HepG2 (cell line): ENCODE data around the gene NUBPL. TPM values are rescaled to one million over a fixed set of nuclear protein-coding genes. Genes with fewer than 3 reads are reported as not detected.

Experiments
- ATAC-seq: fragments of 200-7000 bp; cut with Tn5 transposase; 3 replicates; pipeline ENCODE4 v1.9.1; 2020; ENCODE audit warnings: mild to moderate bottlenecking, moderate library complexity
- BruUV-seq: library from RNA; stranded (reverse); fragments of 400-500 nt; replicated peaks from 2 replicates; lab custom pipeline; 2021; lab: Mats Ljungman, UMichigan
- CTCF ChIA-PET: fragments of 300-600 bp; formaldehyde crosslinking; extraction: SDS; loops from one replicate; lab custom pipeline; 2021; ENCODE audit warnings: low total read pairs, inconsistent platforms, low intra/inter-chr PET ratio; lab: Yijun Ruan, JAX
- POLR2A ChIA-PET: fragments of 350-600 bp; sonication (Branson Sonifier 250); formaldehyde crosslinking; loops from one replicate; lab custom pipeline; 2020; ENCODE audit warnings: antibody characterized with exemption, inconsistent platforms; lab: Yijun Ruan, JAX
- DNase-seq: peaks from one replicate; pipeline ENCODE4 v3.0.0-alpha.2; 2015; ENCODE audit warnings: low spot score
- FAIRE-seq: peaks from 3 replicates; lab custom pipeline; 2011; peaks lifted over from hg19 to GRCh38; lab: Jason Lieb, UNC
- H2AFZ ChIP-seq: one replicate; pipeline ENCODE4 v1.6.1; 2011; ENCODE audit warnings: low read length, inconsistent platforms
- H3K27ac ChIP-seq: fragments of 300-600 bp; 3 replicates; pipeline ENCODE4 v1.8.0; 2011; ENCODE audit warnings: mixed run types, mild to moderate bottlenecking, mixed read lengths, low read length, inconsistent platforms; ENCODE audit not compliant: insufficient read depth; ENCODE audit errors: extremely low read length
- H3K27me3 ChIP-seq, 2 experiments: fragments of 200-600 bp in 1 of 2; 2 replicates in 1 of 2; 3 replicates in 1 of 2; pipeline versions ENCODE4 v1.6.0 to v1.8.0; 2011; ENCODE audit warnings: low read length in 2 of 2, mild to moderate bottlenecking in 2 of 2, moderate library complexity in 2 of 2, inconsistent platforms in 1 of 2; ENCODE audit not compliant: insufficient read depth in 2 of 2, control insufficient read depth in 1 of 2
- H3K36me3 ChIP-seq, 2 experiments: fragments of 200-600 bp in 1 of 2; replicated peaks in 1 of 2; 2 replicates in 1 of 2; 3 replicates in 1 of 2; pipeline versions ENCODE4 v1.5.1 to v1.8.0; 2011; ENCODE audit warnings: low read length in 2 of 2, inconsistent platforms in 1 of 2; ENCODE audit not compliant: insufficient read depth in 2 of 2, control insufficient read depth in 1 of 2
- H3K4me1 ChIP-seq: 2 replicates; pipeline ENCODE4 v1.5.1; 2012; ENCODE audit warnings: low read length, inconsistent platforms; ENCODE audit not compliant: insufficient read depth
- H3K4me2 ChIP-seq: 2 replicates; pipeline ENCODE4 v1.6.0; 2011; ENCODE audit warnings: low read depth, low read length, inconsistent platforms
- H3K4me3 ChIP-seq, 3 experiments: fragments of 200-600 bp in 1 of 3; sonication (generic), shearing (Covaris generic) in 1 of 3; replicated peaks in 1 of 3; 2 replicates each; pipeline ENCODE4 v1.5.1; 2011 to 2016; ENCODE audit warnings: low read length in 3 of 3, inconsistent platforms in 2 of 3, low read depth in 2 of 3, mild to moderate bottlenecking in 2 of 3, control low read depth in 1 of 3, mixed read lengths in 1 of 3; ENCODE audit not compliant: insufficient read depth in 1 of 3
- H3K79me2 ChIP-seq: one replicate; pipeline ENCODE4 v1.6.1; 2011; ENCODE audit warnings: low read length, inconsistent platforms; ENCODE audit not compliant: insufficient read depth
- H3K9ac ChIP-seq: 2 replicates; pipeline ENCODE4 v1.6.0; 2011; ENCODE audit warnings: mild to moderate bottlenecking, low read depth, low read length, inconsistent platforms; ENCODE audit not compliant: insufficient read depth
- H3K9me3 ChIP-seq: 2 replicates; pipeline ENCODE4 v1.5.1; 2012; ENCODE audit warnings: mild to moderate bottlenecking, low read length
- H4K20me1 ChIP-seq: 2 replicates; pipeline ENCODE4 v1.6.0; 2011; ENCODE audit warnings: inconsistent platforms, mild to moderate bottlenecking, low read length, moderate library complexity; ENCODE audit not compliant: insufficient read depth
- ATM ChIP-seq: fragments of 450-650 bp; IDR thresholded peaks from 2 replicates; pipeline ENCODE4 v1.7.1; 2017; ENCODE audit warnings: mild to moderate bottlenecking, borderline replicate concordance
- FUBP1 ChIP-seq: sonication (generic); formaldehyde crosslinking; IDR thresholded peaks from 2 replicates; pipeline ENCODE4 v1.5.1; 2020; ENCODE audit warnings: missing genetic modification reagents, mild to moderate bottlenecking, borderline replicate concordance
- HOXA9 ChIP-seq: sonication (generic); formaldehyde crosslinking; IDR thresholded peaks from 2 replicates; pipeline ENCODE4 v1.8.1; 2022; ENCODE audit warnings: missing genetic modification reagents, mild to moderate bottlenecking, moderate library complexity, borderline replicate concordance
- KDM5A ChIP-seq: fragments of 200-600 bp; sonication (generic); IDR thresholded peaks from 2 replicates; pipeline ENCODE4 v1.7.0; 2018; ENCODE audit warnings: antibody characterized with exemption, mild to moderate bottlenecking, low read length, borderline replicate concordance
- MED8 ChIP-seq: sonication (generic); formaldehyde crosslinking; IDR thresholded peaks from 2 replicates; pipeline ENCODE4 v1.8.1; 2023; ENCODE audit warnings: mild to moderate bottlenecking, missing genetic modification reagents; ENCODE audit not compliant: insufficient replicate concordance
- MTA1 ChIP-seq: sonication (generic); formaldehyde crosslinking; IDR thresholded peaks from 2 replicates; pipeline ENCODE4 v1.4.0; 2020; ENCODE audit warnings: missing genetic modification reagents, mild to moderate bottlenecking, borderline replicate concordance
- RBM39 ChIP-seq: fragments of 200-400 bp; formaldehyde crosslinking; IDR thresholded peaks from one replicate; pipeline ENCODE4 v1.6.1; 2018; ENCODE audit warnings: antibody characterized with exemption, mild to moderate bottlenecking, low read depth, low read length; ENCODE audit not compliant: poor library complexity, severe bottlenecking
- ZBTB25 ChIP-seq: IDR thresholded peaks from 2 replicates; pipeline ENCODE4 v1.6.1; 2018; ENCODE audit warnings: missing genetic modification reagents
- ZFP62 ChIP-seq: sonication (generic); formaldehyde crosslinking; IDR thresholded peaks from 2 replicates; pipeline ENCODE4 v1.4.0; 2020; ENCODE audit warnings: missing genetic modification reagents
- ZNF30 ChIP-seq: sonication (generic); formaldehyde crosslinking; IDR thresholded peaks from 2 replicates; pipeline ENCODE4 v1.5.0; 2020; ENCODE audit warnings: mild to moderate bottlenecking, missing genetic modification reagents
- ZNF614 ChIP-seq: IDR thresholded peaks from 2 replicates; pipeline ENCODE4 v1.6.1; 2018; ENCODE audit warnings: missing biosample characterization, missing genetic modification reagents, inconsistent platforms, borderline replicate concordance
- ZNF615 ChIP-seq: sonication (generic); formaldehyde crosslinking; IDR thresholded peaks from 2 replicates; pipeline ENCODE4 v1.5.0; 2020; ENCODE audit warnings: mild to moderate bottlenecking, missing genetic modification reagents, borderline replicate concordance
- ZNF724P ChIP-seq: sonication (generic); formaldehyde crosslinking; IDR thresholded peaks from 2 replicates; pipeline ENCODE4 v1.8.0; 2022; ENCODE audit warnings: missing genetic modification reagents, borderline replicate concordance
- ZNF879 ChIP-seq: sonication (generic); formaldehyde crosslinking; IDR thresholded peaks from 2 replicates; pipeline ENCODE4 v1.8.1; 2023; ENCODE audit warnings: missing genetic modification reagents
- ZSCAN29 ChIP-seq: sonication (generic); formaldehyde crosslinking; conservative IDR thresholded peaks from 2 replicates; pipeline ENCODE4 v1.4.0; 2020; ENCODE audit warnings: mild to moderate bottlenecking, missing genetic modification reagents
- WGBS: methylation state at CpG from one replicate; pipeline ENCODE4 v1.1.6; 2017; ENCODE audit warnings: low lambda C conversion rate; 5-methylcytosine and 5-hydroxymethylcytosine counted together
- in situ Hi-C: cut with HindIII; loops from 2 replicates; pipeline ENCODE4 v1.10.0; 2017; ENCODE audit warnings: low pct_unique_long_range_greater_than_20kb; ENCODE audit not compliant: extremely low pct_ligation_motif_present
- intact Hi-C: fragments of 100-400 bp; cut with micrococcal nuclease; formaldehyde crosslinking; loops from one replicate; pipeline ENCODE4 v1.10.0; 2022; ENCODE audit not compliant: unreplicated experiment
- polyA plus RNA-seq, 8 experiments: library from polyadenylated mRNA; depleted of rRNA in 3 of 8; stranded (reverse) in 7 of 8; unstranded in 1 of 8; fragments of >200 nt; fragmentation: Illumina TruSeq in 4 of 8; extraction: Trizol in 4 of 8; gene quantifications; 2 replicates each; pipeline versions ENCODE4 v1.2.1 to v1.2.3, GENCODE V29; 2011 to 2016; ENCODE audit warnings: low read depth in 4 of 8, missing spikeins in 1 of 8, mixed read lengths in 1 of 8; ENCODE audit not compliant: insufficient read depth in 1 of 8
- total RNA-seq, 5 experiments: library from RNA; depleted of rRNA; stranded (reverse); fragments of >200 nt; fragmentation: Illumina TruSeq; extraction: Trizol; gene quantifications; 2 replicates each; pipeline ENCODE4 v1.2.3, GENCODE V29; 2016; ENCODE audit warnings: low read depth in 1 of 5

NUBPL gene
- total and polyA plus RNA-seq, 2 of the 13 experiments (the other 11 are each of a cell fraction or from before 2014, with no cell fraction given), result 21.3 to 44.1 TPM

- TF ChIP-seq ZBTB25 (CRISPR knock-in tag) (no peak), ZNF30 (CRISPR knock-in tag) (no peak), ZSCAN29 (CRISPR knock-in tag) (no peak), ZFP62 (CRISPR knock-in tag) (no peak), KDM5A (0 out of 2 replicates have a peak, but pooled peaks have one; percentile 28), FUBP1 (no peak), ZNF724P (CRISPR knock-in tag) (peak; percentile 51; the same call in 1 of the 2 replicates), ZNF879 (CRISPR knock-in tag) (no peak), ATM (no peak)
Observed at GRCh38 chr14:31781578-31781977, 220.4 kb downstream of the NUBPL start (continued).

GRCh38 chr14:31785574-31785973, 224.4 kb downstream of the NUBPL start:
- ATAC-seq (no peak), FAIRE-seq (no peak), DNase-seq (no peak)
- in situ Hi-C loops, result no loop called here
- no peaks in the 10 kb centered on the region for H3K4me1 ChIP-seq
- H3K9ac ChIP-seq, result no peak overlapping the region
- no peaks in the 10 kb centered on the region for H3K79me2 ChIP-seq
- CTCF ChIA-PET, result no interaction called here
- no peaks in the 10 kb centered on the region for H3K36me3 ChIP-seq
- no peak overlapping the region for H3K4me3 ChIP-seq
- no peak for TF ChIP-seq RBM39
- no peak for TF ChIP-seq MED8
- no peak for TF ChIP-seq MTA1 (CRISPR knock-in tag)
- no peak for TF ChIP-seq ZNF615
- no peak for TF ChIP-seq HOXA9 (CRISPR knock-in tag)
- TF ChIP-seq ZNF614 (CRISPR knock-in tag), result no peak
- peaks cover 17% of the 10 kb centered on the region for H3K9me3 ChIP-seq
- POLR2A ChIA-PET, result no interaction called here
- H3K27me3 ChIP-seq, result no peaks in the 10 kb centered on the region
- intact Hi-C loops, result loop anchor here (5.0 kb wide), 1 partner anchor 243 kb away; no protein-coding TSS in a partner anchor
- no peak overlapping the region for H2AFZ ChIP-seq
- 91% methylated on average over 1 of the region's 1 CpG for WGBS
- no peak overlapping the region for H3K4me2 ChIP-seq
- no TSS peak for BruUV-seq
- no peaks in the 10 kb centered on the region for H4K20me1 ChIP-seq
- H3K27ac ChIP-seq, result no peak overlapping the region
